ENCODE results near the gene RSRC1. TPM values are rescaled to one million over a fixed set of nuclear protein-coding genes. Genes with fewer than 3 reads are reported as not detected.

Gene RSRC1
- total RNA-seq, 1 donor from 2014 or later: 45.6 TPM

DNA sequence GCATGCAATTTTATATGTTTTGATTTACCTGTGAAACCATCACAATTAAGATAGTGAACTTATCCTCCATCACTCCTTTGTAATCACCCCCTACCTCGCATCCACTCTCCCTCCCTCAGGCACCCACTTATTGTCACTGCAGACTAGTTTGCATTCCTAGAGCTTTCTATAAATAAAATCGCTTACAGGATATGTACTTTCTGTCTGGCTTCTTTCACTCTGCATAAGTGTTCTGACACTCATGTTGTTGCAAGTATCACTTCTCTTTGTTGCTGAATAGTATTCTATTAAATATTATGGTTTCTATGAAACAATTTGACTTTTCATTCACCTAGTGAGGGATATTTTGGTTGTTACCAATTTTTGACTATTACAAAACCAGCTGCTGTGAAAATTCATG is 139.3 kb downstream of the RSRC1 start:
- TF ChIP-seq CTCF (conservative IDR thresholded peaks at IDR 0.05; ENCODE audit: low read depth, low read length): no peak
- H3K4me3 ChIP-seq (ENCODE audit: low read depth, low read length): no peak overlapping the region
- no peak for DNase-seq (ENCODE audit: low read depth)

DNA sequence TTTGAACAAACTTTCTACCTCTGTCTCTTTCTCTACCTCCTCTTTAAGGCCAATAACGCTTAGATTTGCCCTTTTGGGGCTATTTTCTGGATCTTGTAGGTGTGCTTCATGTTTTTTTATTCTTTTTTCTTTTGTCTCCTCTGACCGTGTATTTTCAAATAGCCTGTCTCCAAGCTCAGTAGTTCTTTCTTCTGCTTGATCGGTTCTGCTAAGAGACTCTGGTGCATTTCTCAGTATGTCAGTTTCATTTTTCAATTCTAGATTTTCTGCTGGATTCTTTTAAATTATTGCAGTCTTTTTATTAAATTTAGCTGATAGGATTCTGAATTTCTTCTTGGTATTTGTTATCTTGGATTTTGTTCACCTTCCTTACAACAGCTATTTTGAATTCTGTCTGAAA is 148.7 kb downstream of the RSRC1 start:
- TF ChIP-seq CTCF (conservative IDR thresholded peaks at IDR 0.05; ENCODE audit: low read depth, low read length): no peak
- DNase-seq (ENCODE audit: low read depth): no peak
- no peak overlapping the region for H3K4me3 ChIP-seq (ENCODE audit: low read depth, low read length)

GRCh38 chr3:158260392-158260791 is 150.5 kb downstream of the RSRC1 start:
- TF ChIP-seq CTCF (conservative IDR thresholded peaks at IDR 0.05; ENCODE audit: low read depth, low read length): no peak
- no peak overlapping the region for H3K4me3 ChIP-seq (ENCODE audit: low read depth, low read length)
- no peak for DNase-seq (ENCODE audit: low read depth)

DNA sequence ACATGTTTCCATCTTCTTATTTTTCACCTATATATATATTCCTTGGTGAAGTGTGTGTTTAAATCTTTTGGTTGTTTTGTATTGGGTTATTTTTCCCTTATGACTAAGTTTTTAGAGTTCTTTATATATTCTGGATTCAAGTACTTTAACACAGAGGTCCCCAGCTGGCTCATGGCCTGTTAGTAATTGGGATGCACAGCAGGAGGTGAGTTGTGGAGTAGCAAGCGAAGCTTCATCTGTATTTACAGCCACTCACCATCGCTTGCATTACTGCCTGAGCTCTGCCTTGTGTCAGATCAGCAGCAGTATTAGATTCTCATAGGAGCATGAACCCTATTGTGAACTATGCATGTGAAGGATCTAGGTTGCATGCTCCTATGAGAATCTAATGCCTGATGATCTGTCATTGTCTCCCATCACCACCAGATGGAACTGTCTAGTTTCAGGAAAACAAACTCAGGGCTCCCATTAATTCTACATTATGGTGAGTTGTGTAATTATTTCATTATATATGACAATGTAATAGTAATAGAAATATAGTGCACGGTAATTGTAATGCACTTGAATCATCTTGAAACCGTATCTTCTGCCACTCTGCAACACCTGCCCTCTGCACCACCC is 151.6 kb downstream of the RSRC1 start:
- no peak for TF ChIP-seq CTCF (conservative IDR thresholded peaks at IDR 0.05; ENCODE audit: low read depth, low read length)
- no peak overlapping the region for H3K4me3 ChIP-seq (ENCODE audit: low read depth, low read length)
- no peak for DNase-seq (ENCODE audit: low read depth)

GRCh38 chr3:158264894-158265293 is 155.0 kb downstream of the RSRC1 start:
- TF ChIP-seq CTCF (conservative IDR thresholded peaks at IDR 0.05; ENCODE audit: low read depth, low read length): no peak
- H3K4me3 ChIP-seq (ENCODE audit: low read depth, low read length): no peak overlapping the region
- no peak for DNase-seq (ENCODE audit: low read depth)

DNA sequence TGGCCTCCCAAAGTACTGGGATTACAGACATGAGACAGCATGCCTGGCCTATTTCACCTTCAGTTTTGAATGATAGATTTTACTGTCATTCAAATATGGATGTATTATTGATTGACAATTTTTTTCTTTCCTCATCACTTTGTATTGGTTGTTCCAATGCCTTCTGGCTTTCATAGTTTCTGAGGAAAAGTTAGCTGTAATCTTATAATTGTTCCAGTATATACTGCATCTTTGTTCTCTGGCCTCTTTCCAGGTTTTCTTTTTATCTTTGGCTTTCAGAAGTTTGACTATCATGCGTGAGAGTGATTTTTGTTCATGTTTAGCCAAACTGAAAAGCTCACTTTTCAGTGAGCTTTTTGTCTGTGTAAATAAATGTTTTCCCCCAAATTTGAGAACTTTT is 157.1 kb downstream of the RSRC1 start:
- no peak overlapping the region for H3K4me3 ChIP-seq (ENCODE audit: low read depth, low read length)
- no peak for DNase-seq (ENCODE audit: low read depth)

More for the DNA sequence above, 157.1 kb downstream of the RSRC1 start:
- no peak for TF ChIP-seq CTCF (conservative IDR thresholded peaks at IDR 0.05; ENCODE audit: low read depth, low read length)
